GM12874 (cell line): ENCODE data around the gene CYP2C18.

Experiments used
- TF ChIP-seq, protein P1 (sequence below): IDR thresholded peaks from 2 replicates; pipeline ENCODE4 v1.5.1; 2011; ENCODE audit warnings: low read depth, mild to moderate bottlenecking, control low read depth, low read length, moderate library complexity; ENCODE audit not compliant: insufficient read depth

Gene CYP2C18

GRCh38 chr10:94683214-94684054 is at the start of gene CYP2C18:
CYP2C18 (plus strand) TSS chr10:94683729; CDS start chr10:94683820, 91 bp downstream.
- TF ChIP-seq, protein P1, sequence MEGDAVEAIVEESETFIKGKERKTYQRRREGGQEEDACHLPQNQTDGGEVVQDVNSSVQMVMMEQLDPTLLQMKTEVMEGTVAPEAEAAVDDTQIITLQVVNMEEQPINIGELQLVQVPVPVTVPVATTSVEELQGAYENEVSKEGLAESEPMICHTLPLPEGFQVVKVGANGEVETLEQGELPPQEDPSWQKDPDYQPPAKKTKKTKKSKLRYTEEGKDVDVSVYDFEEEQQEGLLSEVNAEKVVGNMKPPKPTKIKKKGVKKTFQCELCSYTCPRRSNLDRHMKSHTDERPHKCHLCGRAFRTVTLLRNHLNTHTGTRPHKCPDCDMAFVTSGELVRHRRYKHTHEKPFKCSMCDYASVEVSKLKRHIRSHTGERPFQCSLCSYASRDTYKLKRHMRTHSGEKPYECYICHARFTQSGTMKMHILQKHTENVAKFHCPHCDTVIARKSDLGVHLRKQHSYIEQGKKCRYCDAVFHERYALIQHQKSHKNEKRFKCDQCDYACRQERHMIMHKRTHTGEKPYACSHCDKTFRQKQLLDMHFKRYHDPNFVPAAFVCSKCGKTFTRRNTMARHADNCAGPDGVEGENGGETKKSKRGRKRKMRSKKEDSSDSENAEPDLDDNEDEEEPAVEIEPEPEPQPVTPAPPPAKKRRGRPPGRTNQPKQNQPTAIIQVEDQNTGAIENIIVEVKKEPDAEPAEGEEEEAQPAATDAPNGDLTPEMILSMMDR: no peak

GRCh38 chr10:94639902-94640301 is 43.6 kb upstream of the CYP2C18 start:
- TF ChIP-seq, protein P1: no peak

GRCh38 chr10:94640562-94640961 is 43.0 kb upstream of the CYP2C18 start:
- TF ChIP-seq, protein P1: no peak

DNA sequence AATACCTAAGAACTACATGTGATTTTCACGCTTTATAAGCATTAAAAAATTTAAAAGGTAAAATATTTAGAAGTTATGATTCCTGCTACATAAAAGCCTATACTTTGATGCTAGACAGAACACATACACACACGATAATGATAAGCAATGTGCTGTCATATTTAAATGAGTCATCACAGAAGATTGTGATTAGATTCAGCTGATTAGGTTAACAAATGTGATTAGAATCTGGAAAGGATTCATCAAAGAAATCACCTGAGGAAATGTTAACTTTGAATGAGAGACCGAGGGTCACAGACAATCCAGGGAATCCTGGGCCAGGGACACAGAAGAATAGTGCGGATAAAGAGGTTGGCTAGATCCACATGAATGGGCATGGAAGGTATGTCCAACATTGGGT is 42.0 kb upstream of the CYP2C18 start:
- TF ChIP-seq, protein P1: no peak

DNA sequence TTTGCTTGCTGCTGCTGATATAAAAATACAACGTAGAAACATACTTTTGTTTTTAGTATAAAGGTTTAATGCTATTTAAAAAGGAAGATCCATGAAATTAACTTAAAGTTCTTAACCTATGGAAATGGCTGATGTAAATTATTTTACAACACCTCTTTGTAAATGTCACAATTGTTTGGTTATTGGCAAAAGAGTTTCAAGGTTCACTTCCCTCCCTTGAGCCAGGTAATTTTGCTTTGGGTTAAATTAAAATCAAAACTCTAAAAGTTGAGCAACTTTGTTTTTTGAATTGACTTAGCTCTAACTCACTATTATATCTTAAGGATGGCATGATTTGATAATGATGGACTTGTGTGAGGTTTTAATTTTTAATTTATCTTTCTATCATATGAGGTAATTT is 39.2 kb upstream of the CYP2C18 start:
- TF ChIP-seq, protein P1: no peak

GRCh38 chr10:94645285-94645684 is 38.2 kb upstream of the CYP2C18 start:
- TF ChIP-seq, protein P1: no peak

GRCh38 chr10:94666391-94667102 is 17.0 kb upstream of the CYP2C18 start:
- TF ChIP-seq, protein P1: no peak
